Measurements from ENCODE around the gene ATP9A. TPM values are rescaled to one million over a fixed set of nuclear protein-coding genes. Genes with fewer than 3 reads are reported as not detected.

ATP9A gene
- total RNA-seq, 1 donor from 2014 or later, result 25.2 TPM

- no peak overlapping the region for H3K27ac ChIP-seq (replicated peaks)
- intact Hi-C loops (cut with micrococcal nuclease), result no loop called here
- H3K4me3 ChIP-seq, result no peak overlapping the region
- H3K4me1 ChIP-seq, result no peaks in the 10 kb centered on the region
- no peaks in the 10 kb centered on the region for H3K9me3 ChIP-seq (replicated peaks)
- peaks cover 47% of the 10 kb centered on the region for H3K36me3 ChIP-seq
- H3K27me3 ChIP-seq (ENCODE audit: low read depth), result no peaks in the 10 kb centered on the region
- no peak for DNase-seq
- no peak for TF ChIP-seq CTCF (IDR thresholded peaks at IDR 0.05; ENCODE audit: borderline replicate concordance)
Observed at GRCh38 chr20:51609251-51609650, 158.9 kb downstream of the ATP9A start.

- Histone ChIP-seq H3K27ac (replicated peaks) (no peak overlapping the region), H3K4me3 (no peak overlapping the region), H3K36me3 (peaks cover 54% of the 10 kb centered on the region), H3K27me3 (ENCODE audit: low read depth) (no peaks in the 10 kb centered on the region), H3K9me3 (replicated peaks) (no peaks in the 10 kb centered on the region), H3K4me1 (no peaks in the 10 kb centered on the region)
- TF ChIP-seq CTCF (IDR thresholded peaks at IDR 0.05; ENCODE audit: borderline replicate concordance), result no peak
- no peak for DNase-seq
- intact Hi-C loops (cut with micrococcal nuclease), result no loop called here
Observed at GRCh38 chr20:51608061-51608460, 160.1 kb downstream of the ATP9A start.

- DNase-seq, result no peak
- no peaks in the 10 kb centered on the region for H3K27me3 ChIP-seq (ENCODE audit: low read depth)
- peaks cover 48% of the 10 kb centered on the region for H3K36me3 ChIP-seq
- no peaks in the 10 kb centered on the region for H3K4me1 ChIP-seq
- no peak overlapping the region for H3K4me3 ChIP-seq
- no peaks in the 10 kb centered on the region for H3K9me3 ChIP-seq (replicated peaks)
- intact Hi-C loops (cut with micrococcal nuclease), result no loop called here
- no peak for TF ChIP-seq CTCF (IDR thresholded peaks at IDR 0.05; ENCODE audit: borderline replicate concordance)
- no peak overlapping the region for H3K27ac ChIP-seq (replicated peaks)
Observed at GRCh38 chr20:51607170-51607569, 161.0 kb downstream of the ATP9A start.

GRCh38 chr20:51604851-51605250, 163.3 kb downstream of the ATP9A start:
- Histone ChIP-seq H3K4me3 (no peak overlapping the region), H3K4me1 (no peaks in the 10 kb centered on the region), H3K27me3 (ENCODE audit: low read depth) (no peaks in the 10 kb centered on the region), H3K27ac (replicated peaks) (no peak overlapping the region), H3K36me3 (peaks cover 61% of the 10 kb centered on the region), H3K9me3 (replicated peaks) (no peaks in the 10 kb centered on the region)
- no peak for DNase-seq
- TF ChIP-seq CTCF (IDR thresholded peaks at IDR 0.05; ENCODE audit: borderline replicate concordance), result no peak
- intact Hi-C loops (cut with micrococcal nuclease), result no loop called here

- H3K9me3 ChIP-seq (replicated peaks), result no peaks in the 10 kb centered on the region
- H3K36me3 ChIP-seq, result peaks cover 41% of the 10 kb centered on the region
Observed at GRCh38 chr20:51602131-51602530, 166.1 kb downstream of the ATP9A start.

More at GRCh38 chr20:51602131-51602530, 166.1 kb downstream of the ATP9A start:
- intact Hi-C loops (cut with micrococcal nuclease), result no loop called here
- no peak overlapping the region for H3K27ac ChIP-seq (replicated peaks)
- no peak overlapping the region for H3K4me3 ChIP-seq
- no peaks in the 10 kb centered on the region for H3K4me1 ChIP-seq
- no peak for DNase-seq
- no peaks in the 10 kb centered on the region for H3K27me3 ChIP-seq (ENCODE audit: low read depth)
- no peak for TF ChIP-seq CTCF (IDR thresholded peaks at IDR 0.05; ENCODE audit: borderline replicate concordance)
